NB4 (cell line): ENCODE data around the gene SRSF4.

ENCODE experiments used
- CTCF ChIP-seq: IDR thresholded peaks from one replicate; pipeline ENCODE4 v1.5.1; 2012; ENCODE audit warnings: low read depth, low read length
- MAX ChIP-seq: IDR thresholded peaks from 2 replicates; pipeline ENCODE4 v1.6.1; 2011; ENCODE audit warnings: low read depth, low read length
- MYC ChIP-seq: IDR thresholded peaks from 2 replicates; pipeline ENCODE4 v1.6.1; 2011; ENCODE audit warnings: low read depth, low read length
- POLR2A ChIP-seq: IDR thresholded peaks from 2 replicates; pipeline ENCODE4 v1.6.1; 2011; ENCODE audit warnings: mild to moderate bottlenecking; ENCODE audit not compliant: insufficient read length; ENCODE audit errors: extremely low read depth

GRCh38 chr1:29197590-29197924 lies 15.9 kb upstream of the SRSF4 start:
- TF ChIP-seq CTCF (peak; percentile 55), POLR2A (no peak), MAX (no peak), MYC (no peak)
